Measurements from ENCODE around the gene COL4A2.

DNA sequence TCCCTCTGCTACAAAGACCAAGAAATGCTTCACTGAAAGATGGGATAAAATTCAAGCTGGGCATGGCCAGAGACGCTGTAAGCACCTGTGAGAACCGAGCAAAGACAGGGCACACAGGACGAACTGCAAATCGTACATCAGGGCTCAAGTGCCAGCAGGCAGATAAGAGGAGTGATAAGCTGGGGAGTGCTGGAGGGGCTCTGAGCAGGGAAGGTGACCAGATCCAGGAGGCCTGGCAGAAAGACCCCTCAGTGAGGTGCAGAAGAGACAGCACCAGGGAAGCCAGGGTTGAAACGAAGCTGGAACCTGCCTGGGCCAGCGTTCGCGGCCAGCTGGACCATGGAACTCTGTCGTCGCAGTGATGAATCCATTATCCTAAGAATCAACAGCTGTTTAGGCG, 244.2 kb downstream of the COL4A2 start:
- TF ChIP-seq, protein P1, sequence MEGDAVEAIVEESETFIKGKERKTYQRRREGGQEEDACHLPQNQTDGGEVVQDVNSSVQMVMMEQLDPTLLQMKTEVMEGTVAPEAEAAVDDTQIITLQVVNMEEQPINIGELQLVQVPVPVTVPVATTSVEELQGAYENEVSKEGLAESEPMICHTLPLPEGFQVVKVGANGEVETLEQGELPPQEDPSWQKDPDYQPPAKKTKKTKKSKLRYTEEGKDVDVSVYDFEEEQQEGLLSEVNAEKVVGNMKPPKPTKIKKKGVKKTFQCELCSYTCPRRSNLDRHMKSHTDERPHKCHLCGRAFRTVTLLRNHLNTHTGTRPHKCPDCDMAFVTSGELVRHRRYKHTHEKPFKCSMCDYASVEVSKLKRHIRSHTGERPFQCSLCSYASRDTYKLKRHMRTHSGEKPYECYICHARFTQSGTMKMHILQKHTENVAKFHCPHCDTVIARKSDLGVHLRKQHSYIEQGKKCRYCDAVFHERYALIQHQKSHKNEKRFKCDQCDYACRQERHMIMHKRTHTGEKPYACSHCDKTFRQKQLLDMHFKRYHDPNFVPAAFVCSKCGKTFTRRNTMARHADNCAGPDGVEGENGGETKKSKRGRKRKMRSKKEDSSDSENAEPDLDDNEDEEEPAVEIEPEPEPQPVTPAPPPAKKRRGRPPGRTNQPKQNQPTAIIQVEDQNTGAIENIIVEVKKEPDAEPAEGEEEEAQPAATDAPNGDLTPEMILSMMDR (IDR thresholded peaks at IDR 0.05) = no peak
- TF ChIP-seq CBX2 (IDR thresholded peaks at IDR 0.05; ENCODE audit: borderline replicate concordance, low read depth) = no peak
- TF ChIP-seq, protein P2, sequence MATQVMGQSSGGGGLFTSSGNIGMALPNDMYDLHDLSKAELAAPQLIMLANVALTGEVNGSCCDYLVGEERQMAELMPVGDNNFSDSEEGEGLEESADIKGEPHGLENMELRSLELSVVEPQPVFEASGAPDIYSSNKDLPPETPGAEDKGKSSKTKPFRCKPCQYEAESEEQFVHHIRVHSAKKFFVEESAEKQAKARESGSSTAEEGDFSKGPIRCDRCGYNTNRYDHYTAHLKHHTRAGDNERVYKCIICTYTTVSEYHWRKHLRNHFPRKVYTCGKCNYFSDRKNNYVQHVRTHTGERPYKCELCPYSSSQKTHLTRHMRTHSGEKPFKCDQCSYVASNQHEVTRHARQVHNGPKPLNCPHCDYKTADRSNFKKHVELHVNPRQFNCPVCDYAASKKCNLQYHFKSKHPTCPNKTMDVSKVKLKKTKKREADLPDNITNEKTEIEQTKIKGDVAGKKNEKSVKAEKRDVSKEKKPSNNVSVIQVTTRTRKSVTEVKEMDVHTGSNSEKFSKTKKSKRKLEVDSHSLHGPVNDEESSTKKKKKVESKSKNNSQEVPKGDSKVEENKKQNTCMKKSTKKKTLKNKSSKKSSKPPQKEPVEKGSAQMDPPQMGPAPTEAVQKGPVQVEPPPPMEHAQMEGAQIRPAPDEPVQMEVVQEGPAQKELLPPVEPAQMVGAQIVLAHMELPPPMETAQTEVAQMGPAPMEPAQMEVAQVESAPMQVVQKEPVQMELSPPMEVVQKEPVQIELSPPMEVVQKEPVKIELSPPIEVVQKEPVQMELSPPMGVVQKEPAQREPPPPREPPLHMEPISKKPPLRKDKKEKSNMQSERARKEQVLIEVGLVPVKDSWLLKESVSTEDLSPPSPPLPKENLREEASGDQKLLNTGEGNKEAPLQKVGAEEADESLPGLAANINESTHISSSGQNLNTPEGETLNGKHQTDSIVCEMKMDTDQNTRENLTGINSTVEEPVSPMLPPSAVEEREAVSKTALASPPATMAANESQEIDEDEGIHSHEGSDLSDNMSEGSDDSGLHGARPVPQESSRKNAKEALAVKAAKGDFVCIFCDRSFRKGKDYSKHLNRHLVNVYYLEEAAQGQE (IDR thresholded peaks at IDR 0.05) = no peak
- TF ChIP-seq, protein P3, sequence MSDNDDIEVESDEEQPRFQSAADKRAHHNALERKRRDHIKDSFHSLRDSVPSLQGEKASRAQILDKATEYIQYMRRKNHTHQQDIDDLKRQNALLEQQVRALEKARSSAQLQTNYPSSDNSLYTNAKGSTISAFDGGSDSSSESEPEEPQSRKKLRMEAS (IDR thresholded peaks at IDR 0.05) = no peak
